GM18511 (cell line): Measurements from ENCODE around the gene ASCC1.
"Not testable (repeated sequence)": the region's sequence is repeated elsewhere in the genome, so short reads cannot be mapped to it uniquely, and the experiment has no call there.

Experiments
- ATAC-seq: cut with Tn5 transposase; IDR thresholded peaks from one replicate; pipeline ENCODE4 v1.9.1; 2021; ENCODE audit warnings: mild to moderate bottlenecking, moderate library complexity; ENCODE audit not compliant: unreplicated experiment

ASCC1 gene

DNA sequence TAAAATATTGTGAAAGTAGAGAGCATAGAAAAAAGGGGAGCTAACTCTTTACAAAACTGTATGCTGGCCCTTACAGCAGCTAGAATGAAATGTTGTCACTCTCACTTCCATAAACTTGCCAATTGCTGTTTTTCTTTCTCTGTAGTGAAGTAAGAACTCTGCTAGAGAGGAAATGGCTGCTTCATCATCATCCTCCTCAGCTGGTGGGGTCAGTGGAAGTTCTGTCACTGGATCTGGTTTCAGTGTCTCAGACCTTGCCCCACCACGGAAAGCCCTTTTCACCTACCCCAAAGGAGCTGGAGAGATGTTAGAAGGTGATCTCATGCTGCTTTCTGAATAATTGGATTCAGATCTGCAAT lies 7.6 kb upstream of the ASCC1 start:
- no peak for ATAC-seq

DNA sequence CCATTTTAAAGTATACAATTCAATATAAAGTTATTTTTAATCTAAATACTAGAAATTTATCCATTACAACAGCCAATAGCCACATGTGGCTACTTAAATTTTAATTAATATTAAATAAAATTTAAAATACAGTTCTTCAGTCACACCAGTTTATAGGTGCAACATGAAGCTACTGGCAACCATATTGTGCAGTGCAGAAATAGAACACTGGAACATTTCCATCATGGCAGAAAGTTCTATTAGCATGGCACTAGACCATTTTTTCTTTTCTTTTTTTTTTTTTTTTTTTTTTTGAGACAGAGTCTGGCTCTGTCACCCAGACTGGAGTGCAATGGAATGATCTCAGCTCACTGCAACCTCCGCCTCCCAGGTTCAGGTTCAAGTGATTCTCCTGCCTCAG lies 5.2 kb upstream of the ASCC1 start:
- ATAC-seq = no peak

DNA sequence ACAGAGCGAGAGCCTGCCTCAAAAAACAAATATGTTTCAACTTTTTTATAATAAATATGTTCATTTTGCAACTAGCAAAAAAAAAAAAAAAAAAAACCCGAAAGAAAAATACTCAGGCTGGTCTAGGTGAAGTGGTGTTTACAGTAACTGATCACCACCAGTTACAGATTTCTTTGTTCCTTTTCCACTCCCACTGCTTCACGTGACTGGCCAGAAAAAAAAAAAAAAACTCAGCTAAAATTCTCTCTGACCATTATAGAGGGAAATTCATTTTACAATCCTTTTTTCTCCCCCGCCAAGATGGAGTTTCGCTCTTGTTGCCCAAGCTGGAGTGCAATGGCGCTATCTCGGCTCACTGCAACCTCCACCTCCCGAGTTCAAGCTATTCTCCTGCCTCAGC lies 4.6 kb upstream of the ASCC1 start:
- ATAC-seq = no peak

DNA sequence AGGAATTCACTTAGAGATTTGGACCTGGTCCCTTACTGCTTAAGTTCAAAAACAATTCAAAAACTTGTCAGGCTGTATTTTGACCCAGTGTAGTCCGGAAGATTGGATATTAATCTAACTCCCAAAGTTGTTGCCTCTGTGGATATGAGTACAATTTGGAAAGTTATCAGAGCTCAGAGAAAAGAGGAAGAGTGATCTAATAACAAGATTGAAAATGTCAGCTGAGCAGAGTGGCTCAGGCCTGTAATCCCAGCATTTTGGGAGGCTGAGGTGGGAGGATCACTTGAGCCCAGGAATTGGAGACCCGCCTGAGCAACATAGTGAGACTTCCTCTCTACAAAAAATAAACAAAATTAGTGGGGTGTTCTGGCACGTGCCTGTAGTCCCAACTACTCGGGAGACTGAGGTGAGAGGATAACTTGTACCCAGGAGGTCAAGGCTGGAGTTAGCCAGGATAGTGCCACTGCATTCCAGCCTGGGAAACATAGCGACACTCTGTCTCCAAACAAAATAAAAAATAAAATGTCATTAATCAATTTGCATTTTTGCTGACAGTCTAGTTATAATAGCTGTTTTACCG lies 3.2 kb upstream of the ASCC1 start:
- no peak for ATAC-seq

DNA sequence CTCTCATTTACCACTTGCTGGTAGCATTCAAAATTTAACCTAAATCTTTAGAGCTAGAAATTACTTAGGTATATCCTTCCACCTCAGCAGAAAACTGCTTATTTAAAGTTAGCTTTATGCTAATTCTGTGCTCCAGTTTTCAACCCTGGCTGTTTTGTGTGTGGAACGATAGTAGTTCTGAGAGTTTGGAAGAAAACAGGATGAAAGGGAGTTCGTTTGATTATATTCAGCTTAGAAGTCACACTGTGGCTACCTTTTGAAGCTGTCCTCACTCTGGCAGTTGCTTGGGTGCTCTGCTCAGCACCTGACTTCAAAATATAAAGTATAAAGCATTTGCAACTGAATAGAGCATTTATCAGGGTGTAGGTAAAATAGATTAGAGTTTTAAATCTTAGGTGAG lies 2.6 kb upstream of the ASCC1 start:
- ATAC-seq = no peak

DNA sequence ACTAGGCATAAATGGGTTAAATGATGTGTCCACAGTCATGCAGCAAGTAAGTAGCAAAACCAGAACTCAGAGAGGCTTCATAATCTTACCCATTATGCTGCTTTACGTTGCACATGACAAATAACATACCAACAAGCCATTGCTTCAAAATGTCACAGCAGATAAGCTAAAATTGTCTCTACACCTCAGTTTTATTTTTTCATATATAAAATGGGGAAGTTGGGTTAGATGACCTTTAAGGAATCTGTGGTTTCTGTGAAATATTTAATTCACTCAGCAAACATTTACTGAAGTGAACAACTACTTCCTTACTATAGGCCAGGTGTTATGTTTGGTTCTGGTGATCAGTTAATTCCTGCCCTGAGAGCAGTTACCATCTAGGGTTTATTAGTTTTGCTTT lies 2.2 kb upstream of the ASCC1 start:
- no peak for ATAC-seq

DNA sequence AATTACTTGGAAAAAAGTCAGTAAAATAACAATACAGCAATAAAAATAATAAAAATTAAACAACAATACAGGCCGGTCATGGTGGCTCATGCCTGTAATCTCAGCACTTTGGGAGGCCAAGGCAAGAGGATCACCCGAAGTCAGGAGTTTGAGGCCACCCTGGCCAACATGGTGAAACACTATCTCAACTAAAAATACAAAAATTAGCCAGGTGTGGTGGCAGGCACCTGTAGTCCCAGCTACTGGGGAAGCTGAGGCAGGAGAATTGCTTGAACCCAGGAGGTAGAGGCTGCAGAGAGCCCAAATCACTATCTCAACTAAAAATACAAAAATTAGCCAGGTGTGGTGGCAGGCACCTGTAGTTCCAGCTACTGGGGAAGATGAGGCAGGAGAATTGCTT lies 4.2 kb downstream of the ASCC1 start:
- ATAC-seq = not testable (repeated sequence)

DNA sequence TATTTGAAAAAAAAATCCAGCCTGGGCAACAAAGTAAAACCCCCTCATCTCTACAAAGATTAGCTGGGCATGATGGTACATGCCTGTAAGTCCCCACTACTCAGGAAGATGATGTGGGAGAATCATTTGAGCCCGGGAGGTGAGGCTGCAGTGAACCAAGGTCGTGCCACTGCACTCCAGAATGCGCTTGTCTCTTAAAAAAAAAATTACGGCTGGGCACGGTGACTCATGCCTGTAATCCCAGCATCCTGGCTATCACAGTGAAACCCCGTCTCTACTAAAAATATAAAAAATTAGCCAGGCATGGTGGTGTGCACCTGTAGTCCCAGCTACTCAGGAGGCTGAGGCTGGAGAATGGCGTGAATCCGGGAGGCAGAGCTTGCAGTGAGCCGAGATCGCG lies 4.7 kb downstream of the ASCC1 start:
- not testable (repeated sequence) for ATAC-seq

DNA sequence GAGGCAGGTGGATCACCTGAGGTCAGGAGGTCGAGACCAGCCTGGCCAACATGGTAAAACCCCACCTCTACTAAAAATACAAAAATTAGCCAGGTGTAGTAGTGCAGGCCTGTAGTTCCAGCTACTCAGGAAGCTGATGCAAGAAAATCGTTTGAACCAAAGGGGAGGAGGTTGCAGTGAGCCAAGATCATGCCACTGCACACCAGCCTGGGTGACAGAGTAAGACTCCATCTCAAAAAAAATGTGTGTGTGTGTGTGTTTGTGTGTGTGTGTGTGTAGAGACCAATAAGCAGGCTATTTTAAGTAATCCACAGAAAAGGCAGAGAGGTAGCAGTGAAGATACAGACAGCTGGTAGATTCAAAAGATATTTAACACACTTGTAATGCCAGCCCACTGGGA lies 7.5 kb downstream of the ASCC1 start:
- not testable (repeated sequence) for ATAC-seq

DNA sequence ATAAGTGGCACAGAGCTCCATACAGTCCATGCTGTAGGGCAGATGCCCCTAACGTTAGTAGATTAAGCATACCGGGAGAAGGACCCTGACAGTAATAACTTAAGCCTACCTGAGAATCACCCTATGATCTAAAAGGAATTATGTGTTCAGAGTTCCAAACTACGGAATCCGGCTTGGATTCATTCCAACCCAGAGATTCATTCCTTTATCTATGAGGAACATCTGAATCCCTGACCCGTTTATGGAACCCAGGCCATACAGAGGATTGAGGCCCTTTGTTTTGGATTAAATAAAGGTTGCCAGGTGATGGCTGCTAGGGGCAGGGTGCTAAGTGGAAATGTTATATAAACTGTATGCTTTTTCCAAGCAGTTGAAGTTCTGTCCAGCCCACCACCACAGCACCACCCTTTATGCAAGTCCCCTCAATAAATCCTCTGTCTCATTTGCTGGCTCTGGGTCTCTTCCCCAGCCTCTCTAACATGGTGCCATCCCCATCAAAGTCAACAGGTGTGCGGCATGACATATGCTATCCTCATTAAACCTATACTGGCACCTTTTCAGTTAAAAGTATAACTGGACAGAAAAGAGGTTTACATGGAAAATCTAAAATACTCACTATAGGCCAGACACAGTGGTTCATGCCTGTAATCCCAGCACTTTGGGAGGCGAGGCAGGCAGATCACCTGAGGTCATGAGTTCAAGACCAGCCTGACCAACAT lies 9.4 kb downstream of the ASCC1 start:
- ATAC-seq = no peak

DNA sequence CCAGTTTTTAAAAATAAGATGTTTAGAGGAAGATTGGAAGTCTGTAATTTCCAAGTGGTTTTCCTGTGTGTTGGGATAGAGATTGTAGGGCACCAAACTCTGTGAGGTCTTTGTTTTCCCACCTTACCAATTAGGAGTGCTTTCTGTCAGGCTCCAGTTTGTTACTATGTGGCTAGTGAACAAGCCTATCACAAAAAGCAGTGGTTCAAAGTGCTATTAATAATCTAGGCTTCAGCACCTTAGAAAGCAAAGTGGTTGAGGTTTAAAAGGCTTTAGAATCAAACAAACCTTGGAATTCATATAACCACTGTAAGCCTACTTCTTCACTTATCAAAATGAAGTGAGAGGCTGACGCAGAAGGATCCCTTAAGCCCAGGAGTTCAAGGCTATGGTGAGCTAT lies 11.4 kb downstream of the ASCC1 start:
- ATAC-seq = no peak

DNA sequence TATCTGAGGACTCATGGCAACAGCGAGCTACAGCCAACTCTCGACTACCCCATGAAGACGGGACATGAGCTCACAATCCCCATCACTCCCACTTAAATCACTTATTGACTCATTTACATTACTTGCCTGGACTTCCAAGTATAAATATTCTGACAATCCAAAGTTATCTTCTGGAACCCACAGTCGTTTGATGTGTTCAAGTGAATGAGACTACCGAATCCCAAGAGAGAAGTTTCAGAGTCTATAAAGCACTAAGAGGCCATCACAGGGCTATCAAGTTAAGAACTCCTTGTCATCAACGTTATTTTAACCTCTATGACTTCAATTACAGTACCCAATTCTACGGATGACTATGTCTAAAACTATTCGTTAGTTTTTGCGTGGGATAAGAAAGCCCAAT lies 11.8 kb downstream of the ASCC1 start:
- no peak for ATAC-seq

DNA sequence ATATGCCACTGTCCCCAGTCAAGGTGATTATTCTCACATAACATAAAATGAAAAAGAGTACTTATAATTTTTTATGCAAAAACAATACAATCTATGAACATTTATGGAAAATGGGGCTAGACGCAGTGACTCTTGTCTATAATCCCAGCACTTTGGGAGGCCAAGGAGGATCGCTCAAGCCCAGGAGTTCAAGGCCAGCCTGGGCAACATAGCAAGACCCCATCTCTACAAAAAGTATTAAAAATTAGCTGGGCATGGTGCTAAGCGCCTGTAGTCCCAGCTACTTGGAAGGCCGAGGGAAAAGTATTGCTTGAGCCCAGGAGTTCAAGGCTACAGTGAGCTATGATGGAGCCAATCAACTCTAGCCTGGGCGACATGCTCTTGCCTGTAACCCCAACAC lies 14.8 kb downstream of the ASCC1 start:
- ATAC-seq = no peak

DNA sequence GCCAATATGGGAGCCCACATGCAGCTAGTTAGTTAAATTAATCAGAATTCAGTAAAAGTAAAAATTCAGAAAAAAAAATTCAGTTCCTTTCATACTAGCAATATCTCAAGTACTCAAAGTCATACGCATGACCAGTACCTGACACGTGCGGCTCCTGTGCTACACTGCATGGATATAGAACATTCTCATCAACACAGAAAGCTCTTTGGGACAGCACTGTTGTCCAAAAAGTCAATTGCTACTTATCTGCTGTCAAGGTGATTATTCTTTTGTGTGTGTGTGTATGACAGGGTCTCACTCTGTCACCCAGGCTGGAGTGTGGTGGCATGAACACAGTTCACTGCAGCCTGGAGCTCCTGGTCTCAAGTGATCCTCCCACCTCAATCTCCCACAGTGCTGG lies 15.2 kb downstream of the ASCC1 start:
- ATAC-seq = no peak

DNA sequence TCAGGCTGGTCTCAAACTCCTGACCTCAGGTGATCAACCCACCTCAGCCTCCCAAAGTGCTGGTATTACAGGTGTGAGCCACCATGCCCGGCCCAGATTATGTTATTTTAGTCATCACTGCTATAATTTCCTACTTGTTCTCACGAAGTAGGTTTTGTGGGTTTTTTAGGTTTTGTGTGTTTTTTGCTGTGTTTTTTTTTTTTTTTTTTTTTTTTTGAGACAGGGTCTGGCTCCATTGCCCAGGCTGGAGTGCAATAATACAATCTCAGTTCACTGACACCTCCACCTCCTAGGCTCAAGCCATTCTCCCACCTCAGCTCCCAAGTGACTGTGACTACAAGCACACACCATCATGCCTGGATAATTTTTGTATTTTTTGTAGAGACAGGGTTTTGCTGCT lies 21.1 kb downstream of the ASCC1 start:
- ATAC-seq = no peak

DNA sequence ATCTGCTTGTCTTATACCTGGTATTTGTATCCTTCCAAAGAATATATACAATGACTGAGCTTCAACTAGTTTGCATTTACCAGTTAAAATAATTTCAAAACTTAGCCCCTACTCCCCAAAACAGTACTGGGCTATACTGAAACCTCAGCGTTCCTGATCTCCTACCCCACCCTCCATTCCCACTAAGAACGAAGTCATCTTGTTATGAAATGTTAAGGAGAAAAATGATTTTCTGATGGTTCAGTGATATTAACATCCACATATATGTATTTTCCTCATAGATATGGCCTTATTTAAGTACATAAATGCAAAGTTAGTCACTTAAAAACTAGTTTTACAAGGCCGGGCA lies 29.1 kb downstream of the ASCC1 start:
- no peak for ATAC-seq

DNA sequence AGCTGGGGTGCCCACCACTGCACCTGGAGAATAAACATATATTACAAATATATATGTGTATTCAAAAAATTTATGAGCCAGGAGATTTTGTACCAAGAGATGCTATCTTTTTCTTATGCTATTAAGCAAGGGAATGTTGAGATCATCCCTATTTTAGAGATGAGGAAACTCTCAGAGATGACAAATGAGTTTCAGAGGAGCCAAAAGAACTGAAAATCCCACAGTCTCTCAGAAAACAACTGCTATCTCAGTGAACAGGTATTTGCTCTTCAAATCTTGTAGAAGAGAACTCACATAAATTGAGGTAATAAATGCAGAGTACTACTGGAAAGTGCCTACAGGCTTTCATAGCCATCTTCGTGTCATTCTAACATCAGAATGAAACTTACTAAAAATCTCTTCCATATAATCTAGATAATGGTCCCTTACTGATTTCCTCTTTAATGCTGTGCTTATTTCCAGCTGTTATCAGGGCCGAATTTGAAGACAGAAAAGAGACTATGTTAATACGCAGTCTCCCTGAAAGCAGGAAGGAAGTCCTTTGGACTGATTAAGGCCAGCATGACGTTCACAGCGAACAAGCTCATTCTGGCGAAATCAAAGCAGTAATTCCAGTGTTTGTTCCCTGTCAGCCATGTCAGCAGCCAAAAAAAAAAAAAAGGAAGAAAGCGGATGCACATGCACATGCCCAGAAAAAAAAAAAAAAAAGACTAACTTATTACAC lies 29.7 kb downstream of the ASCC1 start:
- ATAC-seq = no peak

DNA sequence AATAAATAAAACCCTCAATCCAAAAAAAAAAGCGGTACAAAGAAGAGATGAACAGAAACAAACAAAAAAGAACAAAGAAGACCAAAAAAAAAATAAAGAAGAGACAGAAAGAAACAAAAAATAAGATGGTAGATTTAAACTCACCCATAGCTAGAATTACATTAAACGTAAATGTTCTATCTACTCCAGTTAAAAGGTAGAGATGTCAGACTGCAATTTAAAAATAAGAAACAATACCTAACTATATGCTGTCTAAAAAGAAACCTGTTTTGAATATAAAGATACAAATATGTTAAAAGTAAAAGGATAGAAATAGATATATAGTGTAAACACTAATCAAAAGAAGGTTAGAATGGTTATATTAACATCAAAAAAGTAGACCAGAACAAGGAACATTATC lies 31.9 kb downstream of the ASCC1 start:
- ATAC-seq = no peak

DNA sequence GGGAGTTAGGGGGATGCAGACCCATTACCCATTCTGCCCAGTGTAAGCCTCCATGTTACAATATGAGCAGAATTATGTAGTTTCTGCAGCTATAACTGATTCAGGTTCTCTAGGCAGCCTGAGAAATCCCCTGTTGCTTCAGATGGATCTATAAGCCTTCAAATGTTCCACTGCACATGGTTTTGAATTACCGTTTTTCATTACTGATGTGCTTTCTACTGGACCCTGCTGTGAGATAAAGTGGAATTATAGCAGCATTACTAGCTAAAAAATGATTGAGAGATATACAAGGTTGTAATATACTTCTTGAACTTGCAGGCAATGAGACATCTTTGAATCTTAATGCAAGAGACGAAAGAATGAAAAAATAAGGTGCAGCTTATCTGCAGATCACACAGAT lies 38.6 kb downstream of the ASCC1 start:
- ATAC-seq = no peak

DNA sequence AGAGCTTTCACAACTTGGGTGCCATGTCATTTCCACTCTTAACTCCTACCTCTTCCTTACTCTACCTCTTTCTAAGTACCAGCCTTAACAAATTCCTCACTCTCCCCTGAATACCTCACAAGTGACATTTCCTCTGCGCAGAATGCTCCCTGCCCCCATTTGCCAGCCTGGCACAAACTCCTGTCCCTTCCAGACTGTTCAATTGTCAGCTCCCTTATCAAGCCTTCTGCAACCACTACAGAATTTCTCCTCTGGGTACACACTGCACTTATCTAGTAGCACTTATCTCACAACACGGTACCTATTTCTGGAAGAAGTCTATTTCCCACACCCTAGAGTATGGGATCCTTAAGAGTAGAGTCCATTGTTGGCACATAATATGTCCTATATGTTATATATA lies 39.4 kb downstream of the ASCC1 start:
- ATAC-seq = no peak

DNA sequence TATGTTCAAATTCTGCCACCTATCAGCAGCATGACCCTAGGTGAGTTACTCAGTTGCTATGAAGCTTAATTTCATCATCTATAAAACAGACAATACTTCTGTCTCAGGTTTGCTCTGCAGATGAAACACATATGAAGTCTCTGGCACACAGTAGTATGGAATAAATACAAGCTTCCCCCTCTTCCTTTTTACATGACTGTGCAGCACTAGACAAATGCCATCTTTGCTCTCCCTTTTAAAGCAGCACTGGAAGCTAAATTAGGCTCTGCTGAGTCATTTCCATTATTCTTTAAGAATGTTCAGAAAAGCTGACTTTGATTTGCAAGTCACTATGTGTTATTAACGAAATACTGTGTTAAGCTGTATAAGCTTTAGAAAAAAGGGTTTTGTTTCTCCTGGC lies 40.9 kb downstream of the ASCC1 start:
- no peak for ATAC-seq

DNA sequence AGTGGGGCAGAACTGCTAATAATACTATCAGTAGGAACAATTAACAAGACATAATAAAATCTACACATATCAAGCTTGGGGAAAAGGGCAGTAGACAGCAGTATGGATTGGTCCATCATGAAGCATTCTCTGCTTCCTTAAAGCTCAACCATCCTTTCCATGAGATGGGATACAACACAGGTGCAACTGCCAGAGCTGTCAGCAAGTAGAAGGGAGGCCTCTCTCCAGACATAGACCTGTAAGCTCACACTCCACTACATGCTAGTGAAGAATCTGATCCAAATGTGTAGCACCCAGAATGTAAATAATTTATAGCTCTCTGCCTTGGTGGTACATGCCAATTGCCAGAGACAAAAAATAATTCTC lies 41.8 kb downstream of the ASCC1 start:
- no peak for ATAC-seq
